ENCODE results near the gene MAU2.
A peak's percentile ranks its signal among the peaks of the same experiment; 100 is the strongest.

Gene MAU2

DNA sequence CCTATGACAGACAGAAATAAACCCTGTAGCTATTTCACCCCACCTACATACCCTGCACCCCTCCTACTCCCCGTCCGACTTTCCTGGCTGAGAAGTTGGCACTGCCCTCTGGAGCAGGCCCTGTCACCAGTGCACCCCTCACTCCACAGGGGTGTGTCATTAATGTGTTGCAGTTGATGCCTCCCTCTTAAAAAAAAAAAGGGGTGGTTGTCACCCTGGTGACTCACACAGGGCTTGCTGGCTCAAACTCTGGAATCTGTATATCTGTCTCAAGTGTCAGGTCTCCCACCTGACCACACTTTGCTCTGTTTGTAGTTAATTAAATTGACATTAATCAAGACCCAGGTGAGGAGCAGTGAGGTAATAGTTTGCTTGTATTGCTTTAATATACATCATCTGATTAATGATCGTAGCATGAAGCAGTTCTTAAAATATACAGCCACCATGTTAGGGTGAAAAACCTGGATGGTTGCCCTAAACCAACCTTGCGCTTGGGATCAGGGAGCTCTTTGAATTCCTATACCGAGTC lies 82.8 kb downstream of the MAU2 start:
- H3K4me3 ChIP-seq = no peak overlapping the region
- H3K27ac ChIP-seq = peak overlapping the region in 12 of 21 experiments; percentile 10 to 96 (median 51)

DNA sequence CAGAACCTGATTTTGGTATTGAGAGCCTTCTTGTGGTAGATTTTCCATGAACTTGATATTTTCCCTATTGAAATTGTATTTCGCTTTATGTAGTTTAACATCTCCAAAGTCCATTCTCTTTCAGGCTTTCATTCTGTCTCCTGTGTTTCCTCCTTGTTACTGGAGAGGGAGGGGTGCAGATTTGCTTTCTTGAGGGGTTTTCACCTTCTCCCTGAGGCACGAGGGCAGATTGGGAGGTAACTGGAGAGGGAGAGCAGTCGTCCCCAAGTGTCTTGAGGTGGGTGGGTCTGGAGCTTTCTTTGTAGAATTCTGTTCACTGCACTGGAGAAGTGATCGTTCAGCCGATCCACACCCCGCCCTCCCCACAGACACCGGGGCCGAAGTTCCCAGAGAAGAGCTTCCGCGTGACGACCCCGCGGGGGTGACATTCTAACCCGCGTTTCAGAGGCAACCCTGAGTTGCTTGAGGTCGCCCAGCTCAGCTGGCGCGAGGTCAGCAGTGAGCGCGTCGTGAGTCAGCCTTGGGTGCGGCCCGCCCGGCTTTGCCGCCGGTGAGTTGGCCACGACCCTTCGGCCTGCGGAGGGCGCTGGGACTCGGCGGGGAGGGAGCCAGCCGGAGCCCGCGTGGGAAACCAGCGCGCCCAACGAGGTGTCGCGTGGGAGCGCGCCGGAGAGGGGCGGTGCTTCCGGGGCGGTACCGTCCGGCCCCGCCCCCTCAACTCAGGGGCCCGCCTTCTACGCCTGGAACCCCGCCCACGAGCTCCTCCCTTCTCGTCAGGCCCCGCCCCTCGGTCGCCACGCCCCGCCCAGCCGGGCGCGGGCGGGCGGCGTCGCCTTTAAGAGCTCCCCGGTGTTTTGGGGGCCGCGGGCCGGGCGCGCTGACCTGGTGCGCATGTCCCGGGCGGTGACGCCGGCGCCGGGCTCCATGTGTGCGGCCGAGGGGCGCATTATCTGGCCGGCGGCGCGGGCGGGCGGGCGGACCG lies 84.5 kb downstream of the MAU2 start, which contains the start of gene GATAD2A:
Gene GATAD2A, plus strand, starts transcription at position 797 of the 982 bp plus-strand sequence. CDS start 59,671 bp downstream, outside the sequence.
- H3K4me3 ChIP-seq = peak within 1 kb of the TSS; percentile 68 to 99 (median 97)
- peak within 1 kb of the TSS; percentile 84 to 97 (median 93) for H3K27ac ChIP-seq

DNA sequence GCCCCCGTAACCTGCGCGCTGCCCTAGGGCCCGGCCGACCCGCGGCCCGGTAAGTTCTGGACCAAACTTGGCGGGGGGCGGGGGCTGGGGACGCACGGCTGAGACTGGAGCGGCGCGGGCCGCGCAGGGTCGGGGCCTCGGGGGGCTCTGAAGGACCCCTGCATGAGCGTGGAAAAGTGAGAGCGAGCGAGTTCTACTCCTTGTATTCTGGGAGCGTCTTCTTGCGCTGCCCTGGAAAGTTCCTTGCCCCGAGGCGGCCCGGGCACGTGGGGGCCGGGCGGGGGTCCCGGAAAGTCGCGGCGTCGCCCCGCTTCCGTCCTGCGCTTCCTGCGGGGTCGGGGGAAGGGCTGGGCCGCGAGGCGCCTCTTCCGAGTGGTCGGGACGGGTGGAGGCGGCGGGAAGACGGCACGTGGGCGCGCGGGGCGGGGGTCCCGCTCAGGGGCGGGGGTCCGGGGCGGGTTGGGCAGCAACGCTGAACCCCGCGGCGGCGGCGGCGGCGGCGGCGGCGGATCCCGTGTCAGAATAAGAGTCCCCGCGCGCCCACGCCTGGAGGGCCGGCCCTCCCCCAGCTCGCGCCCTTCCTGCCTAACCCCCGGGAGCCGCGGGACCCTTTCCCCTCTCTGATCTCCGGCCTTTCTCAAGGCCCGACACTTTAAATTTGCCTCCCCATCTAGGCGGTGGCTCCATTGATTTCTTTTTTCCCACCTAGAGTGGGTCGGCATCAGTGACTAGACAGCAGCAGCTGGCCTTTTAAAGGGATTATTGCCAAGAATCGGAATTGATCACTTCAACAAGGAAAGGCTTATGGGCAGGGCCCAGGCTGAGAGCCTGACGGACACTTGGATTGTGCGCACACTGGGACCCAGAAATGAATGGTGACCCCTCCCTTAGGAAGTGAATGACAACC lies 85.6 kb downstream of the MAU2 start:
- H3K27ac ChIP-seq = peak overlapping the region; percentile 84 to 97 (median 93)
- peak overlapping the region; percentile 68 to 99 (median 97) for H3K4me3 ChIP-seq

DNA sequence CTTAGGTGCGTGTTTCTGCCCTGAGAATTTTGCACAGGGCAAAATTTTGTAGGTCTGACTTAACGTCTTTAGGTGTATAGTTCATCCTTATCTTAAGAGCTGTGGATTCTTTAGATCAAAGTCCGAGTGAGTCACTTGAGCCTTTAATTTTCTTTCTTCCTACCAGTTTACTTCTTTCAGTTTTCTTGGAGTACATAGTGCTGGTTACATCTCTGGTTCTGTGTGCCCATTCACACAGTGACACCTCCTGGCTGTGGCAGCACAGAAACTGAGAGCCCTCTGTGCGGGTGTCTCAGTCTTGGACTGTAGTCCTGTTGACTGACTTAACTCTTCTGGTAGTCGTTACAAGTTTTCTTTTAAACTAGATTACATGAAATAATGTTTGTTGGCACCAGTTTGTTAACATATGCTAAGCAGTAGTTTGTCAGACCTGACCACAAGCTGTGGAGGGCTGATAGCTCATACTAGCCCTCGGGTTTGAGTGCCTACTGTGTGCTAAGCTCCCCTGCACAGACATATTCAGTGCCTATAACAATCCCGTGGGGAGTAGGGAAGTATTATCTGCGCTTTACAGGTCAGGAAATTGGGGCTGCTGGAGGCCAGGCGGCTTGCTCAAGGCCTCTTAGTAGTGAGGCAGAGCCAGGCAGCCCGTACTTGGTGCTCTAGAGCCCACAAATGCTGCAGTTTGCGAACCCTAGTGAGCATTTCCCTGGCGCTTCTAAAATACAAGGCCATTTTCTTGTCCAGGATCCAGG lies 86.4 kb downstream of the MAU2 start:
- Histone ChIP-seq H3K4me3 (peak overlapping the region; percentile 68 to 99 (median 97)), H3K27ac (peak overlapping the region in 20 of 21 experiments; percentile 84 to 97 (median 94))

DNA sequence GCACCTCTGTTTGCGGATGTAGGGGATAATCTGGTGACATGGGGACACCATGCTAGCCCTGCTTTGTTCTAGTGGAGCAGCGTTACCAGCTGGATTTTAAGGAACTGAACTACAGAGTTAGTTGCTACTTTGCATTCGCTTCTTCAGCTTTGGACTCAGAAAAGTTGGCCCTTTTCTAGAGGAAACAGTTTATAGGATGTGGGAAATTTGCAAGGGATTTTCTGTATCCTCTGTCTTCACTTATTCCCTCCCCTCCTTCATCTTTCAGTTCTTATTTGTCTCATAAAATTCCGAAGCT lies 87.0 kb downstream of the MAU2 start:
- Histone ChIP-seq H3K4me3 (peak overlapping the region in 2 of 7 experiments; percentile 94 to 98), H3K27ac (peak overlapping the region in 17 of 21 experiments; percentile 41 to 97 (median 93))
